ELR (cell line): ENCODE measurements around the gene HOXB3.

ENCODE experiments used
- DNase-seq: peaks from one replicate; pipeline ENCODE4 v3.0.0-alpha.2; 2015; ENCODE audit warnings: low read depth

HOXB3 gene

DNA sequence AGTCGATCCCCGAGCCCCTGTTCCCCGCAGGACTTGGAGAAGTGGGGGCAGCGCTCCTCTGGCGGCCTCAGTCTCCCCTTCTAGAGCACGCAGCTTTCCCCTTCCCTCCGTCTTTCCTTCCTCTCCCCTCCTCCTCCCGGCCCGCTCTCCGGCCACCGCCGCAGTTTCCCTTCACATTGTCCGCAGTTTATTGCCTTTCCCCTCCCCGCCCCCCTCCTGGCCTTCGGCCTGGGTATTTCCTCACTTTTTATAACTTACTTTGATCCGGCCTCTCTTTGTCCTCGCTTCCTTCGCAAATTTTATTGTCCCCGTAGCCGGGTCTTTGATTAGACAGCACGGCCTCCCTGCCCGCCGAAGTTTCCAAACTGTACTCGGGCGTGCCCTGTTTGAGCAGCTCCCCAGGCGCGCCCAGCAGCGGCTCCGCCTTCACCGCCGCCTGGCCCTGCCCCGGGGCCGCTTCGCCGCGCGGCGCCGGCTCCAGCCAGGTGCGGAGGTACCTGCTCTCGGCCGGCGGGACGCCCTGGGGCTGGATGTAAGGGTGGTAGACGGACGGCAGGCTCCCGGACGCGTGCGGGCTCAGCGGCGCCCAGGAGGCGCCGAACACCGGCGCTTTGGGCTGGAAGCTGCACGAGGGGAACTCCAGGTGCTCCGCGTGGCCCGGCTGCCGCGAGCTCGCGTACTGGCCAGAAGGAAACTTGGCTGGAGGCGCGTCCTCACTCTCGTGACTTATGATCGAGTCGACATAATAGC is 35.6 kb upstream of the HOXB3 start:
- DNase-seq, result no peak

DNA sequence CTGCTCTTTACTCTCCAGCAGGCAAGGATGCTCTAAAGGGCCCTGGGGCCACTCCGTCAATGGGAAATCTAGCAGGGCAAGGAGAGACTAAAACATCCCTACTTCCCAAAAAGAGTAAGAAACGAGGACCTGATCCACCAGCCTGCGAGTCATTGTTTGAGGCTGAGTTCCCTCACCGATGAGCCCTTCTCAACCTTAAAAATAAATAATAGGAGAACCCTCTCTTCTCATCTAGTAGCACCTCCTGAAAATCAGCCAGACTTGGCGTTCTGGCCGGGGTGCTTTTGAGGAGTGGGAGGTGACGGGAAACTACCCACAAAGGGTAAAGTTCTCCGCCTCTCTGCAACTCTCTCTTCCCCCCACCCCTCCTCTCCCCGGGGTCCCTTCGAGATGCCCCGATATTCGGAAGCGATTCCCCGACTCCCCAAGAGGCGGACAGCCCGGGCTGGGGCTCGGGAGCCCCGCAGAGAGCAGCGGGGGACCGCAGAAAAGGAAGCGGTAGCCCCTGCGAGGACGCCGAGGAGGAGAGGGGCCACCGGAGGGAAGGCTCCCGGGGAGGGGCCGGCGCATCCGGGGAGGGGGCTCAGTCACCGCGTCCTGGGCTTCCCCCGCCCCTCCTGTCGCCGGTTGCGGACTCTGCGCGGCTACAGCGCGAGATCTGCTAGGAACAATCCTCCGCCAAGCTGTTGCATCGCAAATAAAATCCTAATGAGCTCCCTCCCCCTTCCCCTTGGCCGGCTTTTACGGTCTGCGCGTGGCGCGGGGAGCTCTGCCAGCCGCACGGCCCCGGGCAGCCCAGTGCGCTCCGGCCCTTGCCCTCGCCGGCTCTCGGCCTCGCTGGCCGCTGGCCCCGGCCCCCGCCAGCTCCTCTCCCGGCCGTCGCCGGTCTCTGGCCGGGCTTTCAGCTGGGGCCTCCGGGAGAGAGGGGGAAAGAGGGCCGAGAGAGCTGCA is 34.8 kb upstream of the HOXB3 start:
- DNase-seq, result no peak

DNA sequence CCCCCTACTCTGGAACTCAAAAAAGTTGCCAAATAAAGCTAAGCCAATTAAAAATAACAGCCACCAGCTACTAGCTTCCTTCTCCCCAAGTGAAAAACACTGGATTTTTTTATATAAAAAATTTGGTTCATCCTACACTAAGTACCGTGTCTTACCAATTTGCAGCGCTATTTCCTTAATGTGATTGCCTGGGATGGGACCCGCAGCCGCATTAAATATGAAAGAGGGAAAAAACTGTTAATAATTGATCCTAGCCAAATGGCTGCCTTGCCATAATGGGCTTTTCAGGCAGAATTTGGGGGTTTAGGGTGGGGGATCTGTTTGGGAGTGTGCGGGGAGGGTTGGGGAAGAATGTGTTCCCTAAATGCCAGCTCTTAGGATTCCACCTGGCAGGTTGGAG is 34.1 kb upstream of the HOXB3 start:
- no peak for DNase-seq

DNA sequence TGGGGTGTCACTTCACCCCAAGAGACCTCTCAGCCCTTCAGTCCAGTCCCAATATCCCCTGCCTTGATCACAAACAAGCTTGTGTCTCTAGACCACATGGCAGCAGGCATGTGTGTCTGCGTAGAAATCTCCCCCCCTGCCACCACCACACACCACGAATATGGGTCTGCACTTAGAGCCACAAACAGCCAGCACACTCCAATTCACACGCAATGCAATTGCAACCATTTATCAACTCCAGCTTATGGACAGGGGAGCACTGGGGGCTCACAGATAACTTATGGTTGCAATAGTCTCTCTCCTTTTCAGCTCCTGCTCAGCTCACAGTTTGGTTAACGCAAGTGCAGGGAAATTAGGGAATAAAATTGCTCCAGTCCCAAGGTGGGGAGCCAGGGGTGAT is 33.5 kb upstream of the HOXB3 start:
- DNase-seq, result no peak

DNA sequence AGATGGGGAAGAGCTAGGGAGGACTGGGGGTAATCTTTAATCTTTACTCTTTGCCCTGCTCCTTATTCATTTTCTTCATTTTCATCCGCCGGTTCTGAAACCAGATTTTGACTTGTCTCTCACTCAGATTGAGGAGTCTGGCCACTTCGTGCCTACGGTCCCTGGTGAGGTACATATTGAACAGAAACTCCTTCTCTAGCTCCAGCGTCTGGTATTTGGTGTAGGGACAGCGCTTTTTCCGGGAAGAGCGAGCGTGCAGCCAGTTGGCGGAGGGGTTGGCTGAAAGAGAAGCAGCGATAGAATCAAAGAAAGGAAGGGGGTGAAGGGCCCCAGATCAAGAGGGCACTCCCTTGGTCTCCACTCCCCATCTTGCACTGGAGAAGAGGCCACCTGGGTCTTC is 32.8 kb upstream of the HOXB3 start:
- DNase-seq, result no peak

DNA sequence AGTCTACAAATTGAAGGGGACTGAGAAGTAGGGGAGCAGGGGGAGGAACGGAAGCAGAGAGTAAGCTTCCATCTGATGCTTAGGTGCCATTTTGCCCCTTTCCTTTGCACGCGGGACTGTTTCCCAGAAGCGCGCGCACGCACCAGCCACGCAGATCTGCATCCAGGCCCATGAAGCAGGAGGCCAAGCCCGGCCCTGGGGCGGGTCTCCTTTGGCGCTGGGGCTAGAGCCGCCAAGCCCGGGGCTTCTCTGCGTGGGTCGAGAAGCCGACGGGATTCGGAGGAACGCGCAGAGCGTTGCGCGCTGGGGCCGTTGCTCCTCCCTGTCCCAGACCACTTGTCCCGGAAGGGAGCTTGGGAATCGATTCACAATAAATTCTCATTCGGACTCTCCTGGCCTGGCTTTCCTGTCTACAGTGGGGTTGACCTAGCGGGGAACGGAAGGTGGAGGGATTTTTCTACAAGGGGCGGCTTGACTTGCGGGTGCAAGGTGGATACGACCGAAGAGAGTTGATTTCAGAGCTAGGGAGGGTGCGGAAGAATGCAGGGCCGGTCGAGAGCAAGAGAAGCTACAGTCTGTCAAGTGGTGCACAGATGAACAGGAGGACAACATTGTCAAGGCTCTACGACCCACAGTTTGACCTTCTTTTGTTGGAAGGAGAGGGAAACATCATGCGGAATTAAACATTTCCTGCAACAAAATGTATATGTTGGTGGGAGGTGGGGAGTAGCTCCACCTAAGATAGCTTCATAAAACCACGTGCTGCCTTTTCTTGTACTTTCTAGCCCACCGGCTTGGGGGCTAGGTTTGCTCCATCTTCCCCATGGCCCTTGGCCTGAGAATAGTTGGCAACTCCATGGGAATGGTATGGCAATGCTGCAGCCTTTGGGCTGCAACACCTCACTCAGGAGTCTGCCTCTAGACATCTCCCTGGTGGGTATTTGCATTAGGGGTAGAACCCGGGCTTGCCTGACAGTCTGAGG is 31.7 kb upstream of the HOXB3 start:
- DNase-seq, result no peak

DNA sequence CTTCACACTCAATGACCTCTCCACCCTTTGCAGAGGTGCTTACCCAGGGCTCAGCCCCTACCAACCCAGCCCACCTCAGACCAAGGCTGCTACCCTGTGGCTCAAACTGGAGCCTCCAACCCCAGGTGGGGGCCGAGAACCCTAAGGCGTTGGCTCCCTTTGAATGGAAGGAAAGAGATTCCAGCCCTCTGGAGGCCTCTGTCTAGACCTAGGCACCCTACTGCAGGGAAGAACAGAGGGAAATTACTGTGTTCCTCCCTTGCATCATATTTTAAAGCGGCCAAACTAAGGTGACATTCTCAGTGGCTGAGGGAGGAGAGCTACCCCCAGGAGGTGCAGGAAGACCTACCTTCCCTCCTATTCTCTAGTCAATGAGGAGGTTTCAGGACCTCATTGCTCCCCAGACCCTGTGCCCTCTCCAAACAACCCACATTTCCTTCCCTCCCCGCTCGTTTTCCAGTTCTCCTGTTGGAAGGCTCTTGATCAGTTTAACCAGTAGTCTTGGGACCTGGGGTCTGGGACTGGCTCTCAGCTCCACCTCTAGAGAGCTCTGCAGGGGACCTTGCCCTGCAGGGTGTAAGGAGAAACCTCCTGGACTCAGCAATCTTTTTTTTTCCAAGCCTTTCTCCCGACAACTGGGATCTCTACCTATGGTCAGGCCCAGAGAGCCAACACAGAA is 30.6 kb upstream of the HOXB3 start:
- no peak for DNase-seq

DNA sequence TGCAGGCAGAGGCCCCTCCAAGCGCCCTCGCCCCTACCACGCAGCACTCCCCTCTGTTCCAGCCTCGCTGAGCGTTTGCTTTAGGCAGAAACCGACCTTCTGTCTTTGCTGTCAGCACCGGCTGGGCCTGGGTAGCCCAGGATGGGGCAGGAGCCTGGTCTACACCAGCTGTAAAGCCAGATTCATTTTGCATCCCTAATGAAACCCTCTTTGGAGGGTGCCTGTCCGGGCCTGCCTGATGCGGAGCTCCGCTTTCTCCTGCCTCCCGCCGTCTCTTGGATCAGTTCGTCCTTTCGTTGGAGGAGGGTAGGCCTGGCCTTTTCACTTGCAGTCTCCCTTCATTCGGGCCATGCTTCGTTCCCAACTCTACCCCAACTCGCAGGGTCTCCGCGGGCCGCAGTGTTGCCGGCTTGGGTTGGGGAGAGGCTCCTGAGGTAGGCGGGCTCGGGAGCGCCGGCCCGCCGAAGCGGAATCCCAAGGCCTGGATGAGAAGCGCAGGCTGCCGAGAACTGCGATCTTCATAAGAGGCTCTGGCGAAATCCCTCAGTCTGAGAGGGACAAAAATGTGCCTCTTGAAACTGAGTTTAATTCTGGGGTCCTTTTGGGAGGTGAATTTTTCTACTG is 29.9 kb upstream of the HOXB3 start:
- DNase-seq, result no peak

DNA sequence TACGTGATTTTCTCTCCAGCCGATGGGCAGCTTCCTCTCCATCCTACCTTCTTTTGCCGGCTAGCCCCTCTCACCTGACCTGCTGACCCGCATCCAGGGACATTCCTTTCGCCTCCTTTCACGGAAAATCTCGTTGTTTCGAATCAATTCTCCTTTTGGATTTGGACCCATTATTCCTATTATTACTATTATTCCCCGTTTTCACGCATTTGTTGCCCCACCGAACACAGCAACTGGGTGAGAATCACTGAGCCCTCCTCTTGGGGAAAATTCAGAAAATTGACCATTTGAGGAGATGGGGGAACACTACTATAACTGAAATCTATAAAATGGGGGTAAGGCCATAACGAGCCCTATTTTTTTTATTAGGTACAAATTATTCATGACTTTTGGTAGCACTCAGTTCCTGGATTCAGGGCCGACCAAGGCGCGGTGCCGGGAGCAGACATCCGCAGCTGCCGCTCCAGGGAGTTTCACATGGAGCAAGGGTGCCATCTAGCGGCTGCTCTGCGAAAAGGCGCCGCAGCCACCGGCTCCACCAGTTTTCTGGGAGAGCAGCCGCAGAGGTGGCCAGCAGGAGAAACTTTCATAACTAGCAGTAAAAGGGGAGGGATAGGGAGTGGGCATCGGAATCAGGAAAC is 28.3 kb upstream of the HOXB3 start:
- peak; percentile 88 for DNase-seq

DNA sequence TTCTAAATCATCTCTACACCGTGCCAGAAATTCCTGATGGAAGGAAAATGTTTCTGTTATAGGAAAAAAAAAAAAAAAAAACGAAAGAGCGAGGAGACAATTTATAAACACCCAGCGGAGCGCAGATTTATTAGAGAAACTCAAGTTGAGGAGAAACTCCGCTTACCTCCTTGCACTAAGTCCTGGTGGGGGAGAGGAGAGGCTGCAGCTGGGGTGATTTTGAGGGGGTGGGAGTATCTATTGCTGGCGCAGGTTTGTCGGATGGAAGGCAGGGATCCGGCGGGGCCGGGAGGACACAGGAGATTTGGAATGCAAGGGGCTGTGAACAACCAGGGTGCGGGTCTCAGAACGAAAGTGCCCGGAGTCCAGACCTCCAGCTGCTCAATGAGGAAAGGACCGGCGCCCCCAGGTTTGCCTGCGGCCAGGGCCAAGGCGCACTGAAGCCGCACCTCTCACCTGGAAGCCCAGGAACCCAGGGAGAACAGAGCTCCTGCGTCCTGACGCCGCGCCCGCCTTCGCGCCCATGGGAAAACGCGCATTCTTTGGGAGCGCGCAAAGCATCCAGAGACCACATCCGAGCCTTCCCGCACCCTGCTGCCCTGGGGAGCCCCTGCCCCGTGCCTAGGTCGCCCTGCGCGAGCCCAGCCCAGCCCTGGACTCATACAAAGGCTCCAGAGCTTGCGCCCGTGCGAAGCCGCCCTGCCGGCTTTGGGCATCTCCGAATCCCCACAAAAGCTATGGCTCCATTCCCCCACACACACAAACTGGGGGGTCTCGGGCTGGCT is 27.6 kb upstream of the HOXB3 start:
- no peak for DNase-seq

DNA sequence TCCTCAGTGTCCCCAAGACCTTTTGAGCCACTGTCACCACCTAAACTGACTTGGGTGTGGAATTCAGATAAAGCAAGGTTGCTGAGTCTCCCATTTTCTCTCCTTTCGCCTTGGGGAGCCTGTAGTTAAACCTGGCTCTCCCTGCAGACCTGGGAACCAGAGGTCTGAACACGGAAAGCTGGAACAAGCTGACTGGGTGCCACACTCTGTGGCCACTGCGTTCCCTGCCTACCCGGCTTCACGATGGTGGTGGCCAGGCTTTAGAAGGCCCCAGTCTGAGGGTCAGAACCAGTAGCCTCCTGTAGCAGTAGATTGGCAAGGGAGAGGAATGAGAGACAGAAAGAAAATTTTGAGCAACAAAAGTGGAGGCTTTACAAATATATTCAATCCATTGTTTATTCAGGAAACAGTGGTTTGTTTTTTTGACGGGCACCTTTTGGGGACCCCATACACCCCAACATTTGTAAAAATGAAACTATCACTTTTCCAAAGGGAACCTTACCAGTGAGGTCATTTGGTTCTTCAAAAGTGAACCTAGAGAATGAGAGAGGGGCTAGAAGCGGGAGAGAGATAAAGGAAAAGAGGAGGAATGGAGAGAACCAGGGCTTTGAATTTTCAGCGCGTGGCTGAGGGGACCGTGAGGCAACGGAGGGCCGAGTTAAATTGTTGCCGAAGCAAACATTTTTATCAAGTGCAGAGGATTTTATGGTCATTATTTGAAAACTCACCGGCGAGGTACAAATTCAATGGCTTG is 26.9 kb upstream of the HOXB3 start:
- no peak for DNase-seq

DNA sequence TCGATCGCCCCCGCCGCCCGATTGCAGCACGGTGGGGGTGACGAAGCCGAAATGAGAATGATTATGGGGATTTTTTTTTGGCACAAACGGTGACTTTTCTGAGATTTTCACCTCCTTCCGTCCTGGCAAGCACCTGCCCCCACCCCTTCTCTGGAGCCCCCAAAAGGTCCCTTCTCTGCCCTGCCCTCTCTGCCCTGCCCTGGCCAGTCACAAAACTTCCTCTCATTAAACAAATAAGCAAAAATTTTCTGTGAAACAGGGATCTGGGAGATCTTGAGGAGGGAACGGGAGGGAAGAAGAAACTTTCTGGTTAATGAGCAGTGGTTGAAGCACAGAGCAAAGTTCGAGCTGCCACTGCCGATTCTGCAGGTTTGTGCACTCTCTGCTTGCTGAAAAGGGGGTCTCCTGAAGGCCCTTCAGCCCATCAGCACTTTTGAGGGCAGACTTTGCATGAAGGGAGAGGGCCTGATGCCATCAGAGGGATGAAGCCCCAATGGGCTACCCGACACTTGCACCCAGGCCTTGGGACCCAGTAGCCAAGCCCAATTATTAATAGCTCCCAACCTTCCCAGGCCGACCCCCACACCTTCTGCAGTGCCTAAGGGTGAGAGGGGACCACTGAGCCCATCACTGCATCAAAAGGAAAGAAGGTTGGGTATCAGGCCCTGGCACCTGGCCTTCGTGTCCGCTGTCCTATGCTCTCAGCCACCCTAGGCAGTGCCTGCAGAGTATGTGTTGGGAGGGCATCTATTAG is 26.1 kb upstream of the HOXB3 start:
- DNase-seq, result no peak

DNA sequence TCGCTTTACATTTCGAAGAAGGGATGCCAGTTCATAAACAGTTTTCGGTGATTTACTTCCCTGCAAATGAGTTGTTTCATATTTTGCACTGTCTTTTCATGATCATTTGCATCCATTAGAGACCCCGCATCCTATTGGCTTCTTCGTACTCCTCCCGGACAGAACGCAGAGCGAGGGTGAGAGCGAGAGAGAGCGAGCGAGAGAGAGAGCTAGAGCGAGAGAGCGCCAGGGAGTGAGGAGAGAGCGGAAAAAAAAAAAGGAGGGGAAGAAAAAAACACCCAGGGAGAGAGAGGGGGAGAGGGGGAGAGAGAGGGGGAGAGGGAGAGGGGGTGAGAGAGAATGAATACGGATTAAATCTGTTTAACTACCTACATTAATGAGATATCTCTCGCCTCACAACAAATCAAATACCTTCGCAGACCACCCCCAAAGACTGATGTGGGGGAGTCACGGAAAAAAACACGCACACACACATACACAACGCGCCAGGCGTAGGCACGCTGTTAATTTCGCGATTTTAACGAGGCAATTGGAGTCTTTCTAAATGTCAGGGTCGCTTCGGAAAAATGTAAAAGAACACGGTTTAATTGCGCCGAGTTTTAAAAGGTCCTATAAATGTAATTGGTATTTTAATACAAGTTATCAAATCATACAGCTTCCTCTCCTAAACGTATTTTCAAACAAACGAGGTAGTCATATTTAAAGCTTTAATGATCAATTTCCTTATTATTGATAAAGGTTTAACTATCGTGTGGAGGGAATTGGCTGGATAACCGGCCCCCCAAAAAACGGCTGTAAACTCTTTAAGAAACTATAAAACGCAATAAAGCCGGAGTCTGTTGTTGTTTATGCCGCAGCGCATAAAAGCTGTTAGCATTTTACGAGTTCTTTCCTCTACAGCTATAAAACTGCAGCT is 25.3 kb upstream of the HOXB3 start, which contains the start of gene HOXB8:
TSS of gene HOXB8 (minus strand) at position 246 of the 916 bp plus-strand sequence. CDS start 588 bp downstream, outside the sequence.
- DNase-seq, result no peak

DNA sequence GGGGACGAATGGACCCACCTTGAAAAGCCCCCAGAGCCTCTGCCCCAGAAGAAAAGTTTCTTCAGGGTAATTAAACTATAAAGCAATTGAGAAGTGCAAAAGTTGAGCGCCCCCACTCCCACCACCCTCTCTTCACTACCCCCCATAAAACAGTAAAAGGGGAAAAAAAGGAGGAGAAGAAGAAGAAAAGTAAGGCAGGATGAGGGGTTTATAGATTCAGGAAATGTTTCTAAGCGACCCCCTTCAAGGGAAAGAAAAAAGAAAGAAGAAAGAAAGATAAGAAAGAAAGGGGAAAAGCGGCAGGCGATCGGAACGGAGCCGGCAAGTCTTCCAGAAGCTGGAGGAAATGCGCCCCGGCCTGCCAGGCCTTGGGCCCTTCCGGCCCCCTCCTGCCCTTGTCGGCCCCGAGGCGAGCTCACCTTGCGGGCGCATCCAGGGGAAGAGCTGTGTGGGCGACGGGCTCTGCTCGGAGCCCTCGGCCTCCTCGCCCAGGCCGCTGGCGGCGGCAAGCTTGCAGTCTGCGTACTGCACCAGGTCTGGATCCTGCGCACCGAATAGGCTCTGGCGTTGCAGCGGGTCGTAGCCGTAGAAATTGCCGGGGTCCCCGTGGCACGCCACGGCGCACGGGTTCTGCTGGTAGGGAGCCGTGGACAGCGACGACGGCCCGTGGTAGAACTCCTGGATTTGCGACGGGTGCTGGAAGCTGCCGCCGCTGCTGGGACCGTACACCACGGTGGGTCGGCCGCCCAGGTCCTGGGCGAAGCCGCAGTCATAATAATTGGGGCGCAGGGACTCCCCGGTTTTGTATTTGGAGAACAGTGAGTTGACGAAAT is 24.0 kb upstream of the HOXB3 start:
- no peak for DNase-seq

DNA sequence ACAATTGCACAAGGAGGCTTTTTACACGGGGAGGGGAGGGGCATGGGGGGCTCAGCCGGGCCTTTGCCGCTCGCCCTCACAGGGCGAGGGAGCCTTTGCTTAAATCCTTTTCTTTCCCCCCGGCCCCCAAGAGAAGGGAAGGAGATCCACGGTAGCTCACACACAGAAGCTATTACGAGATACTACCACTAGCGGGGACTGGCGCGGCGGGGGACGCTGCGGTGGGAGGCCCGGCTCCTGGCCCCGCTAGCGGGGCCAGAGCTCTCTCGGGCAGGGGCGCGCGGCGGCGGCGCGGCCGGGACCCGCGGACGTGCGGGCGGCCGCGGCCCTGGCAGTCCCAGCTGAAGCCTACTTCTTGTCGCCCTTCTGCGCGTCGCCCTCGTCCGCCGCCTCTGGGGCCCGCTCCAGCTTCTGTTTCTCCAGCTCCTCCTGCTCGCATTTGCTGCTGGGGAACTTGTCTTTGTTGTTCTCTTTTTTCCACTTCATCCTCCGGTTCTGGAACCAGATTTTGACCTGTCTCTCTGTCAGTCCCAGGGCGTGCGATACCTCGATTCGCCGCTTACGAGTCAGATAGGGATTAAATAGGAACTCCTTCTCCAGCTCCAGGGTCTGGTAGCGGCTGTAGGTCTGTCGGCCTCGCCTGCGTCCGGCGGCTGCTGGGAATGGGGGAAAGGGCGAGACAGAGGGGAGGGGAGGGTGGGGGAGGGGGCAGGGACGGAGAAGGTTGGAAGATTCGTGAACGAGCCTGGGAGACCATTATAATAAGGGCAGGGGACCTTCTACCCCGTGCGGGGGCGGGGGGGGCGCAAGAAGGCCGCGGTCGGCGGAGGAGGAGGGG is 23.0 kb upstream of the HOXB3 start:
- DNase-seq, result peak; percentile 57
